ENCODE measurements around the gene CA5B. TPM values are rescaled to one million over a fixed set of nuclear protein-coding genes. Genes with fewer than 3 reads are reported as not detected.
"Not testable (repeated sequence)": the region's sequence is repeated elsewhere in the genome, so short reads cannot be mapped to it uniquely, and the experiment has no call there.

The CA5B gene
- total RNA-seq, 4 donors from 2014 or later: 4.2 to 8.2 (median 6.0) TPM

DNA sequence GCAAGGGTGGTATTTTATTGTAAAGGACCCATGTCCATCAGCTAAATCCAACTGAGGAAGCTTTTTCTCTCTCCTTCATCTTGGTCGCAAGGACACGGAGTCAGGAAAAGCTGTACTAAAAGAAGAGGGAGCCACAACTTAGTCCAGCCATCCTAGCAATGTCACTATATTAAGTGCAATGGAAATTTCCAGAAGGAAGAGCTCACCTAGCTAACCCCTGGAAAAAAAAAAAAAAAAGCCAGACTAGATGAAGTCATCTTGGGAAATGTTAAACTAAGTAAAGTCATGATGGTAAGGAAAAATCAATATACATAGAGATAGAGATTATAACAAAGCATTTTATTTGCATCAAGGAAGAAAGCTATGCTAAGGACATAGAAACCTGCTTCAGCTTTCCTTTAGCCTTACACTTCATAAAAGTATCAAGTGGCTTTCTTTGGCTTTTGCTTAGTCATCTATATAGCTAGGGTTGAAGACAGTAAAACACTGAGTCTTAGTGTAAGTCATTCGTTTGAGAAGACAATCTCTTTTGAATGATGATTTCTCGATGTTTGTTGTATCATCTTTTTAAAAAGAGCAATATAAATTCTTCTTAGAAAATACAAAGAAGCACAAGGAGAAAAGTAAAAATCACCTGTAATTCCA is 18.6 kb upstream of the CA5B start:
- DNase-seq (ENCODE audit: extremely low spot score): no peak
- TF ChIP-seq EP300 (IDR thresholded peaks at IDR 0.05) (no peak), POLR2AphosphoS5 (IDR thresholded peaks at IDR 0.05) (no peak), POLR2A (IDR thresholded peaks at IDR 0.05; ENCODE audit: low read depth) (no peak)
- TF ChIP-seq, protein P1, sequence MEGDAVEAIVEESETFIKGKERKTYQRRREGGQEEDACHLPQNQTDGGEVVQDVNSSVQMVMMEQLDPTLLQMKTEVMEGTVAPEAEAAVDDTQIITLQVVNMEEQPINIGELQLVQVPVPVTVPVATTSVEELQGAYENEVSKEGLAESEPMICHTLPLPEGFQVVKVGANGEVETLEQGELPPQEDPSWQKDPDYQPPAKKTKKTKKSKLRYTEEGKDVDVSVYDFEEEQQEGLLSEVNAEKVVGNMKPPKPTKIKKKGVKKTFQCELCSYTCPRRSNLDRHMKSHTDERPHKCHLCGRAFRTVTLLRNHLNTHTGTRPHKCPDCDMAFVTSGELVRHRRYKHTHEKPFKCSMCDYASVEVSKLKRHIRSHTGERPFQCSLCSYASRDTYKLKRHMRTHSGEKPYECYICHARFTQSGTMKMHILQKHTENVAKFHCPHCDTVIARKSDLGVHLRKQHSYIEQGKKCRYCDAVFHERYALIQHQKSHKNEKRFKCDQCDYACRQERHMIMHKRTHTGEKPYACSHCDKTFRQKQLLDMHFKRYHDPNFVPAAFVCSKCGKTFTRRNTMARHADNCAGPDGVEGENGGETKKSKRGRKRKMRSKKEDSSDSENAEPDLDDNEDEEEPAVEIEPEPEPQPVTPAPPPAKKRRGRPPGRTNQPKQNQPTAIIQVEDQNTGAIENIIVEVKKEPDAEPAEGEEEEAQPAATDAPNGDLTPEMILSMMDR (IDR thresholded peaks at IDR 0.05): no peak
- H3K4me1 ChIP-seq: no peaks in the 10 kb centered on the region
- H3K9me3 ChIP-seq: no peaks in the 10 kb centered on the region
- intact Hi-C loops (cut with DNase I): no loop called here
- 92% methylated on average over 4 of the region's 4 CpGs for WGBS
- no peaks in the 10 kb centered on the region for H3K36me3 ChIP-seq
- no peak overlapping the region for H3K27ac ChIP-seq (replicated peaks in 1 of 4)
- no peaks in the 10 kb centered on the region for H3K27me3 ChIP-seq
- H3K4me3 ChIP-seq: no peak overlapping the region

DNA sequence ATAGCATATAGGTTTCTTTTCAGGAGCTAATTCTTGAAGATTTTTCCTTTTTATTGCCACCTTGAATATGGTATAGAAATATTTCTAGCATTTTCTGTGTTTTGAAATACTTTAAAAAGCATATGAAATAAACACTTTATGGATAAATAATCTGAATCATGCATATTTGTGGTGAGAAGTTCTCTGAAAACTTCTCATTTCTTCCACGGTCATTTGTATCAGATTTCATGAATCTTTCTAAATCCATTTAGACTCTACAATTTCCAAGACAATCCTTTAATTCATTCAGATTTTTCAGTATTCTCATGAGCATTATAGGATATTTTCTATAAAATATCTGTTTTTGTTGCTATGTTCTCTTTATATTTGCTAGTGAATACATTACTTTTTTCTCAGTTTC is 16.2 kb upstream of the CA5B start:
- TF ChIP-seq POLR2AphosphoS5 (IDR thresholded peaks at IDR 0.05) (no peak), EP300 (IDR thresholded peaks at IDR 0.05) (no peak), POLR2A (IDR thresholded peaks at IDR 0.05; ENCODE audit: low read depth) (no peak)
- TF ChIP-seq, protein P1 (IDR thresholded peaks at IDR 0.05): no peak
- WGBS: 2% methylated on average over 1 of the region's 1 CpG
- Histone ChIP-seq H3K4me3 (no peak overlapping the region), H3K27ac (replicated peaks in 1 of 4) (no peak overlapping the region), H3K36me3 (no peaks in the 10 kb centered on the region), H3K9me3 (no peaks in the 10 kb centered on the region), H3K27me3 (no peaks in the 10 kb centered on the region), H3K4me1 (no peaks in the 10 kb centered on the region)
- intact Hi-C loops (cut with DNase I): no loop called here
- no peak for DNase-seq (ENCODE audit: extremely low spot score)

DNA sequence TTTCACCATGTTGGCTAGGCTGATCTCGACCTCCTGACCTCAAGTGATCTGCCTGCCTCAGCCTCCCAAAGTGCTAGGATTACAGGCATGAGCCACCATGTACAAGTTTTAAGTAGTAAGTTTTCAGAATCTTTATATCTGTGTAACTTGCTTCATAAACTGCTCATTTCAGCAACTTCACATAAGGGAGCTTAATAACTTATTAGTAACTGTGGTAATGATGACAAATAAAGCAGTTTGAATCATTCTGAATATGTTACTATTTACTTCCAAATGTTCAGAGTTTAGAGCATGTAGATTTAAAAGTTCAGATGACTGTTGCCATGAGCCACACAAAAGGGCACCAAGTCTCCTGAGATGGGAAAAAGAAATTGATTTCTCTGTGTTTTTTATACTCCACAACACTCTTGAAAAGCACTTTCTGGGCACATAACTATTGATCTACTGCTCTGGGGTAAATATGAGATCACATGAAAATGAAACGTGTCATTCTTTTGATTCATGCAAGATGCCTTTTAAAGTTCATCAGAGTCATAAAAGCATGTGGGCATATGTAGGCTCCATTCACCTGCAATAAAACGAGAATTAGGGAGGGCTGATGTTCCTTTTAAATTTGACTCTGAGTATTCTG is 14.1 kb upstream of the CA5B start:
- TF ChIP-seq, protein P1 (IDR thresholded peaks at IDR 0.05): no peak
- no peak for TF ChIP-seq POLR2A (IDR thresholded peaks at IDR 0.05; ENCODE audit: low read depth)
- TF ChIP-seq EP300 (IDR thresholded peaks at IDR 0.05): no peak
- TF ChIP-seq POLR2AphosphoS5 (IDR thresholded peaks at IDR 0.05): no peak
- no peaks in the 10 kb centered on the region for H3K27me3 ChIP-seq
- no peak overlapping the region for H3K27ac ChIP-seq (replicated peaks in 1 of 4)
- no peaks in the 10 kb centered on the region for H3K4me1 ChIP-seq
- H3K4me3 ChIP-seq: no peak overlapping the region
- H3K36me3 ChIP-seq: no peaks in the 10 kb centered on the region
- intact Hi-C loops (cut with DNase I): no loop called here
- DNase-seq (ENCODE audit: extremely low spot score): no peak
- no peaks in the 10 kb centered on the region for H3K9me3 ChIP-seq
- WGBS: 94% methylated on average over 3 of the region's 3 CpGs

DNA sequence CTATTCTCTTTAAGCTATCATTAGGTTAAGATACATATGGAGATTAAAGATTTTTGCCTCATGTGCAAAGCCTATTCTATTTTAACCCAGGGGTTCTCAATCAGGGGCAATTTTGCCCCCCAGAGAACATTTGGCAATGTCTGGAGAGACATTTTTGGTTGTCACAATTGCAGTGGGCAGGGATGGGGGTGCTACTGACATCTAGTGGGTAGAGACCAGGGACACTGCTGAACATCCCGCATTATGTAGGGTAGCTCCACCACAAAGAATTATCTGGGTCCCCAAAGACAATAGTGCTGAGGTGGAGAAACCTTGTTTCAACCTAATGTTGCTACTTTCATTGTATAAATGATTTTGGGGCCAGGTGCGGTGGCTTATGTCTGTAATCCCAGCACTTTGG is 13.2 kb upstream of the CA5B start:
- DNase-seq (ENCODE audit: extremely low spot score): no peak
- Histone ChIP-seq H3K4me3 (no peak overlapping the region), H3K27ac (replicated peaks in 1 of 4) (no peak overlapping the region), H3K27me3 (no peaks in the 10 kb centered on the region), H3K4me1 (no peaks in the 10 kb centered on the region), H3K36me3 (no peaks in the 10 kb centered on the region), H3K9me3 (no peaks in the 10 kb centered on the region)
- WGBS: 86% methylated on average over 2 of the region's 2 CpGs
- TF ChIP-seq, protein P1 (IDR thresholded peaks at IDR 0.05): no peak
- TF ChIP-seq POLR2AphosphoS5 (IDR thresholded peaks at IDR 0.05): no peak
- no peak for TF ChIP-seq POLR2A (IDR thresholded peaks at IDR 0.05; ENCODE audit: low read depth)
- TF ChIP-seq EP300 (IDR thresholded peaks at IDR 0.05): no peak
- intact Hi-C loops (cut with DNase I): no loop called here

DNA sequence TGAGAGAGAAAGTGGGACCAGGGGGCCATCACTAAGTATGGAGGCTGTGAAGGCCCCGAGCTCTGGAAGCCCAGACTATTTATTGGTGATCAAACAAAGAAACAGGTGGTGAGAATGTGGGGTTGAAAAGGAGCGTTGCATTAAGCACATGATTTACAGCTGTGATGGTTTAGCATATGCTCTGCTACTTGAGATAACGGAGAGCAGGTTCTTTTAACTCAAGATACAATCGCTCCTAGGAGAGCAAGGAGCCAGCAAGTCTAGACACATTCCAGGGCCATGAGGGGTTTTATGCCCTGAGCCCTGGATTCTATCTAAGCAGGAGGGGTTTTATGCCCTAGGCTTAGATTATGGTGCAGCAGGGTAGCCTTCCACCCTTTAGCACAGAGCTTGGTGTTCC is 6.7 kb upstream of the CA5B start:
- DNase-seq (ENCODE audit: extremely low spot score); H3K4me1 ChIP-seq; H3K27ac ChIP-seq (replicated peaks in 1 of 4); H3K36me3 ChIP-seq; H3K27me3 ChIP-seq; intact Hi-C loops (cut with DNase I); H3K9me3 ChIP-seq; H3K4me3 ChIP-seq: not testable (repeated sequence)
- WGBS: 91% methylated on average over 4 of the region's 4 CpGs
